Fibroblast of skin of back (primary cell): ENCODE results near the gene RCN2.

Experiments used
- DNase-seq: peaks from one replicate; pipeline ENCODE4 v3.0.0-alpha.2; 2013

The RCN2 gene

GRCh38 chr15:76994971-76995945, 63.7 kb downstream of the RCN2 start, which contains the start of gene PSTPIP1:
TSS of gene PSTPIP1 (plus strand) at chr15:76995126. CDS start at chr15:76995574, 448 bp downstream.
- DNase-seq = no peak

GRCh38 chr15:76996076-76996525, 64.6 kb downstream of the RCN2 start:
- DNase-seq = no peak

GRCh38 chr15:76996526-76997401, 65.2 kb downstream of the RCN2 start:
- DNase-seq = peak; percentile 24

- DNase-seq = no peak
Observed at GRCh38 chr15:76998663-76999285, 67.2 kb downstream of the RCN2 start.

- DNase-seq = no peak
Observed at GRCh38 chr15:76999996-77000395, 68.4 kb downstream of the RCN2 start.

- no peak for DNase-seq
Observed at GRCh38 chr15:77001351-77001750, 69.8 kb downstream of the RCN2 start.

GRCh38 chr15:77001966-77002365, 70.4 kb downstream of the RCN2 start:
- DNase-seq = no peak

- no peak for DNase-seq
Observed at GRCh38 chr15:77002436-77002835, 70.9 kb downstream of the RCN2 start.

- DNase-seq = no peak
Observed at GRCh38 chr15:77002954-77003912, 71.7 kb downstream of the RCN2 start.
